Naive thymus-derived CD4-positive, alpha-beta T cell (primary cell): ENCODE results near the gene SEMA3C. TPM values are rescaled to one million over a fixed set of nuclear protein-coding genes. Genes with fewer than 3 reads are reported as not detected.

Source experiments
- ATAC-seq: fragments of 150-1000 bp; cut with Tn5 transposase; 2 replicates; pipeline ENCODE4 v1.10.0; 2021; ENCODE audit warnings: mild to moderate bottlenecking, moderate library complexity
- CTCF ChIA-PET: fragments of 350-600 bp; sonication (Branson Sonifier 250); formaldehyde crosslinking; loops from one replicate; lab custom pipeline; 2021; ENCODE audit warnings: antibody characterized with exemption; lab: Charles Lee
- POLR2A ChIA-PET: fragments of 350-600 bp; sonication (Branson Sonifier 250); formaldehyde crosslinking; loops from one replicate; lab custom pipeline; 2021; ENCODE audit warnings: antibody characterized with exemption, inconsistent platforms; lab: Charles Lee
- DNase-seq, 9 donors: peaks; one replicate each; pipeline versions ENCODE4 v3.0.0 to v3.0.0-alpha.2; 2020 to 2022; ENCODE audit warnings: mixed read lengths in 1 of 9
- H3K27ac ChIP-seq: one replicate; pipeline ENCODE4 v1.7.0; 2013; ENCODE audit warnings: mild to moderate bottlenecking, low read depth, low read length, moderate library complexity
- H3K27me3 ChIP-seq, 2 donors: one replicate each; pipeline ENCODE4 v1.7.0; 2013; ENCODE audit warnings: low read length in 2 of 2, mild to moderate bottlenecking in 2 of 2, moderate library complexity in 2 of 2; ENCODE audit not compliant: control insufficient read depth in 2 of 2, insufficient read depth in 2 of 2
- H3K36me3 ChIP-seq, 3 experiments: 1 replicate in 2 of 3; 2 replicates in 1 of 3; pipeline ENCODE4 v1.7.0; 2013; ENCODE audit warnings: low read length in 3 of 3, mild to moderate bottlenecking in 3 of 3, moderate library complexity in 1 of 3; ENCODE audit not compliant: insufficient read depth in 3 of 3, control insufficient read depth in 2 of 3
- H3K4me1 ChIP-seq, 2 donors: one replicate each; pipeline ENCODE4 v1.7.0; 2013; ENCODE audit warnings: low read length in 2 of 2, mild to moderate bottlenecking in 2 of 2, moderate library complexity in 1 of 2; ENCODE audit not compliant: control insufficient read depth in 2 of 2, insufficient read depth in 2 of 2
- H3K4me3 ChIP-seq: 2 replicates; pipeline ENCODE4 v1.7.0; 2013; ENCODE audit warnings: mild to moderate bottlenecking, low read length
- H3K9me3 ChIP-seq, 3 experiments: 1 replicate in 2 of 3; 2 replicates in 1 of 3; pipeline ENCODE4 v1.7.0; 2013; ENCODE audit warnings: low read length in 3 of 3; ENCODE audit not compliant: control insufficient read depth in 2 of 3
- H3K27ac Mint-ChIP-seq, 9 donors: one replicate each; pipeline ENCODE4 v1.8.0; 2020 to 2022; ENCODE audit warnings: mixed read lengths in 9 of 9, mild to moderate bottlenecking in 8 of 9, moderate library complexity in 5 of 9, inconsistent platforms in 2 of 9
- H3K27me3 Mint-ChIP-seq, 5 donors: one replicate each; pipeline ENCODE4 v1.8.0; 2021 to 2022; ENCODE audit warnings: mixed read lengths in 5 of 5, mild to moderate bottlenecking in 1 of 5
- H3K36me3 Mint-ChIP-seq, 5 donors: one replicate each; pipeline ENCODE4 v1.8.0; 2020 to 2022; ENCODE audit warnings: mixed read lengths in 5 of 5, mild to moderate bottlenecking in 3 of 5, inconsistent platforms in 1 of 5
- H3K4me1 Mint-ChIP-seq, 7 donors: one replicate each; pipeline ENCODE4 v1.8.0; 2020 to 2022; ENCODE audit warnings: mixed read lengths in 7 of 7, mild to moderate bottlenecking in 3 of 7, inconsistent platforms in 1 of 7
- H3K4me3 Mint-ChIP-seq, 10 donors: one replicate each; pipeline ENCODE4 v1.8.0; 2020 to 2022; ENCODE audit warnings: mild to moderate bottlenecking in 10 of 10, mixed read lengths in 10 of 10, moderate library complexity in 6 of 10, inconsistent platforms in 2 of 10
- H3K9me3 Mint-ChIP-seq, 11 donors: one replicate each; pipeline ENCODE4 v1.8.0; 2020 to 2022; ENCODE audit warnings: mixed read lengths in 11 of 11, mild to moderate bottlenecking in 4 of 11, inconsistent platforms in 1 of 11, moderate library complexity in 1 of 11
- intact Hi-C, 2 donors: fragments of 100-400 bp; cut with micrococcal nuclease; formaldehyde crosslinking; loops; one replicate each; pipeline ENCODE4 v1.15.1; 2023
- polyA plus RNA-seq, 2 donors: library from polyadenylated mRNA; unstranded; fragments of 300-500 nt; fragmentation: Illumina TruSeq; gene quantifications; one replicate each; pipeline ENCODE4 v1.2.3, GENCODE V29; 2021
- total RNA-seq, 6 experiments: library from RNA in 5 of 6; stranded (reverse) in 5 of 6; gene quantifications; 1 replicate in 5 of 6; 2 replicates in 1 of 6; pipeline ENCODE4 v1.2.3 and lab custom pipeline; 2021 to 2026

The SEMA3C gene
- total and polyA plus RNA-seq, 7 experiments from 2014 or later, result 0.35 to 9.4 (median 0.85) TPM; not detected in 3

- Mint-ChIP-seq H3K27ac (no peak overlapping the region), H3K27me3 (no peaks in the 10 kb centered on the region), H3K9me3 (peaks cover 0 to 5% (median 0%) of the 10 kb centered on the region in 11 donors), H3K4me1 (no peaks in the 10 kb centered on the region), H3K4me3 (no peak overlapping the region), H3K36me3 (no peaks in the 10 kb centered on the region)
- ChIA-PET POLR2A (no interaction called here), CTCF (no interaction called here)
- no peak overlapping the region for H3K4me3 ChIP-seq
- H3K27ac ChIP-seq, result no peak overlapping the region
- no peaks in the 10 kb centered on the region for H3K27me3 ChIP-seq
- ATAC-seq (no peak), DNase-seq (no peak)
- intact Hi-C loops, result no loop called here
- H3K4me1 ChIP-seq, result no peaks in the 10 kb centered on the region
- no peaks in the 10 kb centered on the region for H3K36me3 ChIP-seq
- no peaks in the 10 kb centered on the region for H3K9me3 ChIP-seq
Measured at GRCh38 chr7:80781146-80781545, 137.7 kb downstream of the SEMA3C start.

DNA sequence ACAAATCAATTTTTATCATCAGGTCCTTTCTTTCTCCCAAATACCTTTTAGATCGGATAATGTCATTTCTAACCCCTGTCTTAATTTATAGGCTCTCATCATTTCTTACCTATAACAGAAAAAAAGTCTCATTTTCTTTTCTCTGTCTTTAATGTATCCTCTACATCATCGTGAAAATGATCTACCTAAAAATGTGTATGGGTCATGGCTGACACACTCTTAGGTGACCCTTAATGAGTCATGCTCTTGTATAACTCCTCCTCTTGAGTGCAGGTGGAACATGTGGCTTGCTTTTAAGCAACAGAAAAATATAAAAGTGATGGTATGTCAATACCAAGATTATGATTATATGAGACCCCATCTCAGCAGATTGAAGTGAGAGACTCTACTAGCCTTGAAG, 139.4 kb downstream of the SEMA3C start:
- no peak for DNase-seq
- H3K36me3 ChIP-seq, result no peaks in the 10 kb centered on the region
- intact Hi-C loops, result no loop called here
- H3K4me1 Mint-ChIP-seq, result no peaks in the 10 kb centered on the region
- H3K9me3 Mint-ChIP-seq, result peaks cover 0 to 8% (median 0%) of the 10 kb centered on the region in 11 donors
- H3K36me3 Mint-ChIP-seq, result no peaks in the 10 kb centered on the region
- no peak overlapping the region for H3K4me3 Mint-ChIP-seq
- H3K27ac Mint-ChIP-seq, result no peak overlapping the region
- ChIA-PET POLR2A (no interaction called here), CTCF (no interaction called here)
- H3K4me1 ChIP-seq, result no peaks in the 10 kb centered on the region
- no peaks in the 10 kb centered on the region for H3K9me3 ChIP-seq
- no peaks in the 10 kb centered on the region for H3K27me3 ChIP-seq
- H3K27ac ChIP-seq, result no peak overlapping the region
- no peaks in the 10 kb centered on the region for H3K27me3 Mint-ChIP-seq
- ATAC-seq, result no peak
- no peak overlapping the region for H3K4me3 ChIP-seq

DNA sequence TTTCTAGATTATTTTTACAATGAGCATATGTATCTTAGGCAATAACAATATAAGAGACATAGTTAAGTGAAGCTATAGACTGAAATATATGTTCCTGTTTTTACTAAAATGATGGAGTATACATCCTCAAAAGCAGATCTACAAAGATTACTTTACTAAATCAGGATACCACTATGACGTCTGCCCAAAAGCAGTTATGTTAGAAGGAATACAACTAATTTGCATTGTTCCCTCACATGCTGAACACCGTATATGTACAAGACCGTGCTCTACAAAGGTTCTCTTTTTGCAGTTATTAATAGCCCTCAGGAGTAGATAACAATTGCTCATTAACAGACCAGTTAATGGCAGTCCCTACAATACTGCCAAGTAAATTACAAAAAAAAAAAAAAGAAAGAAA, 143.0 kb downstream of the SEMA3C start:
- Histone ChIP-seq H3K9me3 (no peaks in the 10 kb centered on the region), H3K36me3 (no peaks in the 10 kb centered on the region), H3K4me1 (no peaks in the 10 kb centered on the region), H3K4me3 (no peak overlapping the region), H3K27ac (no peak overlapping the region), H3K27me3 (no peaks in the 10 kb centered on the region)
- POLR2A ChIA-PET, result no interaction called here
- Mint-ChIP-seq H3K4me1 (no peaks in the 10 kb centered on the region), H3K4me3 (no peak overlapping the region), H3K27me3 (no peaks in the 10 kb centered on the region), H3K9me3 (peaks cover 0 to 12% (median 0%) of the 10 kb centered on the region in 11 donors), H3K27ac (no peak overlapping the region), H3K36me3 (no peaks in the 10 kb centered on the region)
- intact Hi-C loops, result no loop called here
- ATAC-seq (no peak), DNase-seq (no peak)
- CTCF ChIA-PET, result no interaction called here

DNA sequence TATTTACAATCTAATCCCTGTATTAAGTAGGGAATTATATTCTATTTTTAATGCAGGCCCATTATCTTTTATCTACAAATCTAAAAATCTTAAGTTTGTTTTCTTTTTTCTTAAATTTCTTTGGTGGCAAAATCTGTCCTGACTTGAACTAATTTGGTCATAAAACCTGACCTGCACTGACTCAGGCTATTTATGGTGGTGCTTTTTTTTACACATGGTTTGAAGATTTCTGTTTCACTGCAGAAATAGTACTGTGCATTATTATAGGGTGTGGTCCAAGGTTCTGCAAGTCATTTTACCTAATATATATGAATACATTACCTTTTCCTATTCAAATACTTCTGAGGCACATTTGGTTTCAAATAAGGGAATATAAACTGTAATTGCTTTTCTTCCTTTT, 143.4 kb downstream of the SEMA3C start:
- DNase-seq (no peak), ATAC-seq (no peak)
- Mint-ChIP-seq H3K27ac (no peak overlapping the region), H3K9me3 (peaks cover 0 to 12% (median 0%) of the 10 kb centered on the region in 11 donors), H3K36me3 (no peaks in the 10 kb centered on the region), H3K27me3 (no peaks in the 10 kb centered on the region), H3K4me1 (peaks cover 0 to under 1% (median 0%) of the 10 kb centered on the region in 7 donors), H3K4me3 (no peak overlapping the region)
- H3K4me1 ChIP-seq, result no peaks in the 10 kb centered on the region
- intact Hi-C loops, result no loop called here
- no peaks in the 10 kb centered on the region for H3K27me3 ChIP-seq
- POLR2A ChIA-PET, result no interaction called here
- H3K36me3 ChIP-seq, result no peaks in the 10 kb centered on the region
- no peak overlapping the region for H3K4me3 ChIP-seq
- H3K27ac ChIP-seq, result no peak overlapping the region
- CTCF ChIA-PET, result no interaction called here
- no peaks in the 10 kb centered on the region for H3K9me3 ChIP-seq

- CTCF ChIA-PET, result no interaction called here
- H3K4me3 Mint-ChIP-seq, result no peak overlapping the region
- H3K27ac Mint-ChIP-seq, result no peak overlapping the region
- H3K4me1 ChIP-seq, result no peaks in the 10 kb centered on the region
- H3K36me3 ChIP-seq, result no peaks in the 10 kb centered on the region
- peaks cover 0 to 1% (median 0%) of the 10 kb centered on the region in 7 donors for H3K4me1 Mint-ChIP-seq
- POLR2A ChIA-PET, result no interaction called here
- peaks cover 0 to 12% (median 0%) of the 10 kb centered on the region in 11 donors for H3K9me3 Mint-ChIP-seq
- no peak overlapping the region for H3K27ac ChIP-seq
- H3K27me3 Mint-ChIP-seq, result no peaks in the 10 kb centered on the region
- H3K27me3 ChIP-seq, result no peaks in the 10 kb centered on the region
- H3K9me3 ChIP-seq, result no peaks in the 10 kb centered on the region
- no peak overlapping the region for H3K4me3 ChIP-seq
- intact Hi-C loops, result no loop called here
- H3K36me3 Mint-ChIP-seq, result no peaks in the 10 kb centered on the region
- DNase-seq (no peak), ATAC-seq (no peak)
Measured at GRCh38 chr7:80774843-80775242, 144.0 kb downstream of the SEMA3C start.

GRCh38 chr7:80773787-80774508, 144.9 kb downstream of the SEMA3C start:
- ChIA-PET CTCF (no interaction called here), POLR2A (no interaction called here)
- Mint-ChIP-seq H3K27ac (no peak overlapping the region), H3K9me3 (peaks cover 0 to 7% (median 0%) of the 10 kb centered on the region in 11 donors), H3K4me3 (no peak overlapping the region), H3K27me3 (no peaks in the 10 kb centered on the region), H3K4me1 (peaks cover 0 to 1% (median 0%) of the 10 kb centered on the region in 7 donors), H3K36me3 (no peaks in the 10 kb centered on the region)
- ATAC-seq, result no peak
- intact Hi-C loops, result no loop called here
- no peak overlapping the region for H3K27ac ChIP-seq
- no peaks in the 10 kb centered on the region for H3K27me3 ChIP-seq
- H3K4me1 ChIP-seq, result no peaks in the 10 kb centered on the region
- H3K9me3 ChIP-seq, result no peaks in the 10 kb centered on the region
- H3K36me3 ChIP-seq, result no peaks in the 10 kb centered on the region
- H3K4me3 ChIP-seq, result no peak overlapping the region
- no peak for DNase-seq

GRCh38 chr7:80772347-80772993, 146.4 kb downstream of the SEMA3C start:
- Mint-ChIP-seq H3K9me3 (peaks cover 0 to 7% (median 0%) of the 10 kb centered on the region in 11 donors), H3K36me3 (no peaks in the 10 kb centered on the region), H3K27me3 (no peaks in the 10 kb centered on the region), H3K4me3 (no peak overlapping the region), H3K4me1 (peaks cover 0 to 1% (median 0%) of the 10 kb centered on the region in 7 donors), H3K27ac (no peak overlapping the region)
- intact Hi-C loops, result no loop called here
- H3K27me3 ChIP-seq, result no peaks in the 10 kb centered on the region
- ChIA-PET CTCF (no interaction called here), POLR2A (no interaction called here)
- no peaks in the 10 kb centered on the region for H3K4me1 ChIP-seq
- H3K4me3 ChIP-seq, result no peak overlapping the region
- DNase-seq (no peak), ATAC-seq (no peak)
- H3K36me3 ChIP-seq, result no peaks in the 10 kb centered on the region
- no peak overlapping the region for H3K27ac ChIP-seq
- H3K9me3 ChIP-seq, result no peaks in the 10 kb centered on the region
